Gastrocnemius medialis (tissue), 4 donors: Measurements from ENCODE around the gene KIF5A. TPM values are rescaled to one million over a fixed set of nuclear protein-coding genes. Genes with fewer than 3 reads are reported as not detected.

Experiments
- ATAC-seq, 2 donors: fragments of 150-250 bp; one replicate each; pipeline ENCODE4 v1.9.1; 2016
- DNase-seq, 2 donors: peaks; one replicate each; pipeline ENCODE4 v3.0.0-alpha.2; 2019
- H3K27ac ChIP-seq, 4 donors: fragments of 200-600 bp; sonication (generic); 1 replicate in 1 of 4; 2 replicates in 3 of 4; pipeline ENCODE4 v1.5.1; 2016 to 2018; ENCODE audit warnings: mild to moderate bottlenecking in 2 of 4, moderate library complexity in 1 of 4
- H3K27me3 ChIP-seq, 3 donors: fragments of 200-600 bp; sonication (generic) in 2 of 3; 1 replicate in 1 of 3; 2 replicates in 2 of 3; pipeline versions ENCODE4 v1.5.1 to v1.6.0; 2016 to 2019; ENCODE audit warnings: mild to moderate bottlenecking in 1 of 3, moderate library complexity in 1 of 3
- H3K36me3 ChIP-seq, 2 donors: fragments of 200-600 bp; sonication (generic) in 1 of 2; one replicate each; pipeline ENCODE4 v1.5.1; 2017 to 2018
- H3K4me1 ChIP-seq, 2 donors: fragments of 200-600 bp; sonication (generic) in 1 of 2; one replicate each; pipeline ENCODE4 v1.5.1; 2016 to 2017; ENCODE audit warnings: mild to moderate bottlenecking in 2 of 2
- H3K4me3 ChIP-seq, 4 donors: fragments of 200-600 bp; sonication (generic) in 3 of 4; 1 replicate in 1 of 4; 2 replicates in 3 of 4; pipeline ENCODE4 v1.5.1; 2016 to 2019; ENCODE audit warnings: mild to moderate bottlenecking in 2 of 4
- H3K9me3 ChIP-seq, 3 donors: fragments of 200-600 bp; sonication (generic) in 2 of 3; 1 replicate in 1 of 3; 2 replicates in 2 of 3; pipeline ENCODE4 v1.5.1; 2016 to 2019
- POLR2A ChIP-seq, 2 donors: fragments of 450-650 bp; IDR thresholded peaks; one replicate each; pipeline ENCODE4 v1.6.1; 2017; ENCODE audit warnings: antibody characterized with exemption in 2 of 2, mild to moderate bottlenecking in 2 of 2, moderate library complexity in 2 of 2
- in situ Hi-C, 4 donors: fragments of 200-750 bp; cut with MboI; loops; one replicate each; pipeline versions ENCODE4 v1.15.0 to v1.8.0; 2017; ENCODE audit warnings: low sequenced_read_pairs in 4 of 4
- intact Hi-C: fragments of 100-400 bp; cut with DNase I; formaldehyde crosslinking; loops from one replicate; pipeline ENCODE4 v1.15.1; 2023; ENCODE audit warnings: low total_unique reads
- total RNA-seq, 4 donors: library from RNA; depleted of rRNA; stranded (reverse); fragments of >200 nt; gene quantifications; one replicate each; pipeline versions ENCODE4 v1.1.0 to v1.2.3, GENCODE V29; 2016
- TF ChIP-seq, protein P1 (sequence below), 5 experiments: fragments of 450-650 bp in 3 of 5; fragments of 200-600 bp in 2 of 5; sonication (generic) in 2 of 5; IDR thresholded peaks in 4 of 5; conservative IDR thresholded peaks in 1 of 5; 1 replicate in 4 of 5; 2 replicates in 1 of 5; pipeline ENCODE4 v1.5.1; 2016 to 2019; ENCODE audit warnings: antibody characterized with exemption in 5 of 5, mild to moderate bottlenecking in 3 of 5, moderate library complexity in 3 of 5

The KIF5A gene
- total RNA-seq, 4 donors from 2014 or later, result 0.09 to 0.36 TPM; not detected in 2

DNA sequence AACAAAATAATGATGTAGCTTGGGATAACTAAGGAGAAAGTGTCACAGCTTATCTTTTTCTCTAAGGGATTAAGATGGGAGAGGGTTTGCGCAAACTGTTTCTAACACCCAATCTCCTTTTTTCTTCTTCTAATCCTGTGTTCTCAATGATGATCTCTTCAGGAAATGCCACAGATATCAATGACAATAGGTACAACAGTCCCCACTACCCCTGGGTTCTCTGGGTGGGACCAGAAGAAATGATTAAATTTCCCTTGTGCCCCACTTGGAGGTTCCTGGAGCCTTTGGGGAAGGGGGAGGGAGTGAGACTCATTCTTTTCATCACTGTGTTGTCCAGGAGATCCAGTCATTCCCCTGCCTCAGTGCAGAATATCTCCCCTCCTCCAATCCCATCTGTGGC lies 32.6 kb downstream of the KIF5A start:
- TF ChIP-seq, protein P1, sequence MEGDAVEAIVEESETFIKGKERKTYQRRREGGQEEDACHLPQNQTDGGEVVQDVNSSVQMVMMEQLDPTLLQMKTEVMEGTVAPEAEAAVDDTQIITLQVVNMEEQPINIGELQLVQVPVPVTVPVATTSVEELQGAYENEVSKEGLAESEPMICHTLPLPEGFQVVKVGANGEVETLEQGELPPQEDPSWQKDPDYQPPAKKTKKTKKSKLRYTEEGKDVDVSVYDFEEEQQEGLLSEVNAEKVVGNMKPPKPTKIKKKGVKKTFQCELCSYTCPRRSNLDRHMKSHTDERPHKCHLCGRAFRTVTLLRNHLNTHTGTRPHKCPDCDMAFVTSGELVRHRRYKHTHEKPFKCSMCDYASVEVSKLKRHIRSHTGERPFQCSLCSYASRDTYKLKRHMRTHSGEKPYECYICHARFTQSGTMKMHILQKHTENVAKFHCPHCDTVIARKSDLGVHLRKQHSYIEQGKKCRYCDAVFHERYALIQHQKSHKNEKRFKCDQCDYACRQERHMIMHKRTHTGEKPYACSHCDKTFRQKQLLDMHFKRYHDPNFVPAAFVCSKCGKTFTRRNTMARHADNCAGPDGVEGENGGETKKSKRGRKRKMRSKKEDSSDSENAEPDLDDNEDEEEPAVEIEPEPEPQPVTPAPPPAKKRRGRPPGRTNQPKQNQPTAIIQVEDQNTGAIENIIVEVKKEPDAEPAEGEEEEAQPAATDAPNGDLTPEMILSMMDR (IDR thresholded peaks at IDR 0.05 in 4 of 5, conservative IDR thresholded peaks at IDR 0.05 in 1 of 5), result no peak
- no peak for TF ChIP-seq POLR2A (IDR thresholded peaks at IDR 0.05)
- Histone ChIP-seq H3K36me3 (no peaks in the 10 kb centered on the region), H3K27ac (no peak overlapping the region), H3K4me1 (no peaks in the 10 kb centered on the region), H3K27me3 (no peaks in the 10 kb centered on the region), H3K9me3 (no peaks in the 10 kb centered on the region), H3K4me3 (no peak overlapping the region)
- in situ Hi-C loops (loop anchor here in 1 of 4 donors (5.0 kb wide), 1 partner anchor 45 kb away; no protein-coding TSS in a partner anchor), intact Hi-C loops (loop anchor here (2.0 to 10.0 kb wide), 2 partner anchors 50 to 322 kb away; partner anchors contain the start of gene B4GALNT1)
- ATAC-seq (no peak), DNase-seq (no peak)

DNA sequence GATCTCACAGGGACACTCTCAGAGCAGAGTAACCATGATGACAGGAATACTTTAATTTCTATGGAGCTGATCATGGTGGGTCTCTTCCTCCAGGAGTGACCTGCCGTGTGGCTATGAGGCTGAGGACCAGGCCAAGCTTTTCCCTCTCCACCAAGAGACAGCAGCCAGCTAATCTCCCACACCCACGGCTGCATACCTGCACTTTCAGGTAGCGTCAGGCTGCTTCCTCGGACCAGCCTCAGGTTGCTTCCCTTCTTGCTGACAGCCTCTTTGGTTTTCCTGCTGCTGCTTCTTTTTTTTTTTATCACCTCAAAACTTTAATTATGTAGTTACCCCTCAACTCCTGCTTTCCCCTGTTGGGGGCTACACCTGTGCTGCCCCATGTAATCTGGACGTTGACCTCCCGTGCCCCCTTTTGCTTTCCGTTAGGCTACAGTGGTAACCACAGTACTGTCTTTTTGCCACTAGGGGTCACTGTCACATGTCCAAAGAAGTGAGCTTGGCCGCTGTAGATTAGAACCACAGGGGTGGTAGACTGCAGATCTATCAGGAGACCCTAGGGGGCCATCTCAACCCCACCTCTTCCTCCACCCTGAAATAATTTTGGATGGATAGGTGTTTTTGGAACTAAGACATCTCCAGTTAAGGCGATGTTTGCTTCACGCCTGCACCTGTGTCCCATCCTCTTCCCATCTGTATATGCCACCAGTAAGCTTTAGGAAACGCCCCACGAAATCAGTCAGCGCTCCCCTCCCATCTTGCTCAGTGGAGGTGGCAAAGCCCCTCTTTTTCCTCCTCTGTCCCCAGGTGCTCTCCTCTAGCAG lies 33.4 kb downstream of the KIF5A start:
- peak; percentile 92 to 99 for ATAC-seq
- no peak overlapping the region for H3K27ac ChIP-seq
- TF ChIP-seq, protein P1 (IDR thresholded peaks at IDR 0.05 in 4 of 5, conservative IDR thresholded peaks at IDR 0.05 in 1 of 5), result peak; percentile 83 to 91 (median 86)
- no peak for TF ChIP-seq POLR2A (IDR thresholded peaks at IDR 0.05)
- H3K36me3 ChIP-seq, result no peaks in the 10 kb centered on the region
- no peak overlapping the region for H3K4me3 ChIP-seq
- H3K27me3 ChIP-seq, result no peaks in the 10 kb centered on the region
- H3K9me3 ChIP-seq, result no peaks in the 10 kb centered on the region
- no peaks in the 10 kb centered on the region for H3K4me1 ChIP-seq
- DNase-seq, result peak; percentile 39 to 48
- in situ Hi-C loops, result loop anchor here in 1 of 4 donors (5.0 kb wide), 1 partner anchor 44 kb away; no protein-coding TSS in a partner anchor
- intact Hi-C loops, result loop anchor here (1.0 to 10.0 kb wide), 3 partner anchors 38 to 322 kb away; partner anchors contain the start of gene B4GALNT1

DNA sequence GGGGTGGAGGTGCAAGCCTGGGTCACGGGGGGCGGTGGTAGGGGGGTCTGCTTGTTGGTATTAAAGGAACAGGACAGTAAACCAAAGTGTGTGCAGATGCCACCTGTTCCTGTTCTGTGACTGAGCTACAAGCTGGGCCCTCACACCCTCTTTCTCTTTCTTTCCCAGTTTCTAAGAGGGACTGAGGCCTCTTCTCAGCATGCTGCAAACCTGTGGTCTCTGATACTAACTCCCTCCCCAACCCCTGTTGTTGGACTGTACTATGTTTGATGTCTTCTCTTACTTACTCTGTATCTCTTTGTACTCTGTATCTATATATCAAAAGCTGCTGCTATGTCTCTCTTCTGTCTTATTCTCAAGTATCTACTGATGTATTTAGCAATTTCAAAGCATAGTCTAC lies 34.2 kb downstream of the KIF5A start:
- intact Hi-C loops, result loop anchor here (10.0 kb wide), 1 partner anchor 321 kb away; no protein-coding TSS in a partner anchor
- TF ChIP-seq POLR2A (IDR thresholded peaks at IDR 0.05), result no peak
- TF ChIP-seq, protein P1 (IDR thresholded peaks at IDR 0.05 in 4 of 5, conservative IDR thresholded peaks at IDR 0.05 in 1 of 5), result no peak
- ATAC-seq (no peak), DNase-seq (no peak)
- Histone ChIP-seq H3K4me1 (no peaks in the 10 kb centered on the region), H3K4me3 (no peak overlapping the region), H3K27ac (no peak overlapping the region), H3K9me3 (no peaks in the 10 kb centered on the region), H3K27me3 (no peaks in the 10 kb centered on the region), H3K36me3 (no peaks in the 10 kb centered on the region)
- in situ Hi-C loops, result loop anchor here in 1 of 4 donors (5.0 kb wide), 1 partner anchor 43 kb away; no protein-coding TSS in a partner anchor

DNA sequence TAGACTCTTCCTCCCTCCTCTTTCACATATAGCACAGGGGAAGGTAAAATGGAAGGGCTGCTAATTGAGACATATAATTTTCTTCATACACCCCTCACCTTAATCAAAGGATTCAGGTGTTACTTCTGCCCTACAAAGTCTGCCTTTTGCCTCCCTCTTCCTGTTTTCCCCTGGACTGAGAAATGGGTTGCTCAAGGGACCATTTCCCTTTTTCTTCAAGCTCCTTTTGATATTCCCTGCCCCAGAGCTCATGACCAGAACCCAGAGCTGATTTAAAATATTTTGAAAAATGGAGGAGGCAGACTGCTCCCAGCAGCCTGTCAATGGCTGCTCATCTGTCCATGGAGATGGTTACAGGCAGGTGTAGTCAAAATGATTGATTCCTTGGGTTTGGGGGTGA lies 34.8 kb downstream of the KIF5A start:
- Histone ChIP-seq H3K36me3 (no peaks in the 10 kb centered on the region), H3K27me3 (no peaks in the 10 kb centered on the region), H3K27ac (no peak overlapping the region), H3K4me3 (no peak overlapping the region), H3K4me1 (no peaks in the 10 kb centered on the region), H3K9me3 (no peaks in the 10 kb centered on the region)
- intact Hi-C loops, result loop anchor here (10.0 kb wide), 1 partner anchor 320 kb away; no protein-coding TSS in a partner anchor
- in situ Hi-C loops, result loop anchor here in 2 of 4 donors (5.0 kb wide), 2 partner anchors 38 to 43 kb away; no protein-coding TSS in a partner anchor
- ATAC-seq (no peak), DNase-seq (no peak)
- no peak for TF ChIP-seq POLR2A (IDR thresholded peaks at IDR 0.05)
- TF ChIP-seq, protein P1 (IDR thresholded peaks at IDR 0.05 in 4 of 5, conservative IDR thresholded peaks at IDR 0.05 in 1 of 5), result no peak
